Left lung (tissue), 10 donors: Measurements from ENCODE around the gene ARHGEF16. TPM values are rescaled to one million over a fixed set of nuclear protein-coding genes. Genes with fewer than 3 reads are reported as not detected.

Experiments
- ATAC-seq: fragments of 200-7000 bp; cut with Tn5 transposase; one replicate; pipeline ENCODE4 v1.9.1; 2020; ENCODE audit warnings: moderate library complexity
- DNase-seq, 4 donors: peaks; one replicate each; pipeline ENCODE4 v3.0.0-alpha.2; 2013 to 2020
- H3K27ac ChIP-seq, 2 donors: fragments of 200-600 bp; sonication (generic) in 1 of 2; one replicate each; pipeline versions ENCODE4 v1.5.0 to v1.8.0; 2020 to 2021
- H3K27me3 ChIP-seq, 2 donors: fragments of 200-600 bp; sonication (generic) in 1 of 2; one replicate each; pipeline versions ENCODE4 v1.5.0 to v1.8.0; 2020 to 2021
- H3K36me3 ChIP-seq, 2 donors: fragments of 200-600 bp; sonication (generic) in 1 of 2; one replicate each; pipeline versions ENCODE4 v1.5.0 to v1.8.0; 2020 to 2021
- H3K4me1 ChIP-seq, 2 donors: fragments of 200-600 bp; one replicate each; pipeline ENCODE4 v1.8.0; 2021
- H3K4me3 ChIP-seq, 2 donors: fragments of 200-600 bp; sonication (generic) in 1 of 2; one replicate each; pipeline versions ENCODE4 v1.5.0 to v1.8.0; 2020 to 2021; ENCODE audit warnings: mild to moderate bottlenecking in 1 of 2
- H3K9me3 ChIP-seq, 2 donors: fragments of 200-600 bp; sonication (generic) in 1 of 2; one replicate each; pipeline versions ENCODE4 v1.5.0 to v1.8.0; 2020 to 2021
- CTCF ChIP-seq, 2 donors: fragments of 200-600 bp; sonication (generic) in 1 of 2; IDR thresholded peaks; one replicate each; pipeline versions ENCODE4 v1.5.0 to v1.8.0; 2021; ENCODE audit warnings: antibody characterized with exemption in 2 of 2
- intact Hi-C, 2 donors: fragments of 100-400 bp; cut with DNase I; formaldehyde crosslinking; loops; one replicate each; pipeline versions ENCODE4 v1.11.2 to v1.14.2; 2022
- polyA plus RNA-seq, 6 donors: library from polyadenylated mRNA; unstranded; fragments of 120-200 nt; gene quantifications; one replicate each; pipeline ENCODE4 v1.2.1, GENCODE V29; 2013; ENCODE audit not compliant: insufficient read length in 6 of 6
- total RNA-seq, 2 donors: library from RNA; stranded (reverse); fragmentation: NEBNext Ultra II Directional; extraction: Animal tissue kit (Norgen Biotek cat#: 25700); gene quantifications; one replicate each; pipeline ENCODE4 v1.2.1, GENCODE V29; 2021
- donor health status: DM: no; HTN: yes; CAD: no.
- donor health status: DM: no; HTN: no; CAD: no.

Gene ARHGEF16
- total and polyA plus RNA-seq, 8 donors, result 8.3 to 11.8 (median 9.7) TPM

- no peaks in the 10 kb centered on the region for H3K27me3 ChIP-seq
- ATAC-seq (no peak), DNase-seq (no peak)
- no peak overlapping the region for H3K4me3 ChIP-seq
- peaks cover 0 to 8% of the 10 kb centered on the region in 2 donors for H3K4me1 ChIP-seq
- TF ChIP-seq CTCF (IDR thresholded peaks at IDR 0.05), result no peak
- H3K36me3 ChIP-seq, result peaks cover 0 to 49% of the 10 kb centered on the region in 2 donors
- H3K9me3 ChIP-seq, result no peaks in the 10 kb centered on the region
- H3K27ac ChIP-seq, result no peak overlapping the region
- intact Hi-C loops, result no loop called here
Measured at GRCh38 chr1:3500265-3500835, 45.9 kb downstream of the ARHGEF16 start.

GRCh38 chr1:3501437-3501836, 47.0 kb downstream of the ARHGEF16 start:
- no peak for TF ChIP-seq CTCF (IDR thresholded peaks at IDR 0.05)
- peaks cover 0 to 8% of the 10 kb centered on the region in 2 donors for H3K4me1 ChIP-seq
- intact Hi-C loops, result no loop called here
- H3K9me3 ChIP-seq, result no peaks in the 10 kb centered on the region
- no peak for ATAC-seq
- H3K27me3 ChIP-seq, result no peaks in the 10 kb centered on the region
- no peak for DNase-seq
- H3K27ac ChIP-seq, result no peak overlapping the region
- H3K36me3 ChIP-seq, result peaks cover 0 to 41% of the 10 kb centered on the region in 2 donors
- H3K4me3 ChIP-seq, result no peak overlapping the region

GRCh38 chr1:3501856-3502640, 47.6 kb downstream of the ARHGEF16 start:
- no peaks in the 10 kb centered on the region for H3K27me3 ChIP-seq
- ATAC-seq, result peak; percentile 78
- peak; percentile 34 to 95 (median 67) for DNase-seq
- peaks cover 0 to 39% of the 10 kb centered on the region in 2 donors for H3K36me3 ChIP-seq
- no peaks in the 10 kb centered on the region for H3K9me3 ChIP-seq
- intact Hi-C loops, result no loop called here
- no peak for TF ChIP-seq CTCF (IDR thresholded peaks at IDR 0.05)
- H3K4me3 ChIP-seq, result no peak overlapping the region
- no peak overlapping the region for H3K27ac ChIP-seq
- H3K4me1 ChIP-seq, result peaks cover 0 to 8% of the 10 kb centered on the region in 2 donors

GRCh38 chr1:3502641-3503524, 48.4 kb downstream of the ARHGEF16 start:
- H3K4me1 ChIP-seq, result peaks cover 0 to 8% of the 10 kb centered on the region in 2 donors
- no peak overlapping the region for H3K27ac ChIP-seq
- H3K36me3 ChIP-seq, result peaks cover 0 to 39% of the 10 kb centered on the region in 2 donors
- DNase-seq (no peak), ATAC-seq (no peak)
- no peak overlapping the region for H3K4me3 ChIP-seq
- intact Hi-C loops, result no loop called here
- no peaks in the 10 kb centered on the region for H3K9me3 ChIP-seq
- no peaks in the 10 kb centered on the region for H3K27me3 ChIP-seq
- TF ChIP-seq CTCF (IDR thresholded peaks at IDR 0.05), result no peak

- DNase-seq (no peak), ATAC-seq (no peak)
- no peaks in the 10 kb centered on the region for H3K27me3 ChIP-seq
- H3K27ac ChIP-seq, result peak overlapping the region in 1 of 2 donors; percentile 64
- peaks cover 0 to 8% of the 10 kb centered on the region in 2 donors for H3K4me1 ChIP-seq
- H3K4me3 ChIP-seq, result no peak overlapping the region
- no peak for TF ChIP-seq CTCF (IDR thresholded peaks at IDR 0.05)
- intact Hi-C loops, result no loop called here
- peaks cover 0 to 39% of the 10 kb centered on the region in 2 donors for H3K36me3 ChIP-seq
- H3K9me3 ChIP-seq, result no peaks in the 10 kb centered on the region
Measured at GRCh38 chr1:3503525-3503886, 49.0 kb downstream of the ARHGEF16 start.
